CD4-positive, alpha-beta T cell treated with Interleukin-6 for 4 hours (primary cell): ENCODE results near the gene PUS7.
"Not testable (repeated sequence)": the region's sequence is repeated elsewhere in the genome, so short reads cannot be mapped to it uniquely, and the experiment has no call there.

ENCODE experiments used
- DNase-seq: peaks from one replicate; pipeline ENCODE4 v3.0.0-alpha.2; 2020; ENCODE audit warnings: mixed read lengths

PUS7 gene

DNA sequence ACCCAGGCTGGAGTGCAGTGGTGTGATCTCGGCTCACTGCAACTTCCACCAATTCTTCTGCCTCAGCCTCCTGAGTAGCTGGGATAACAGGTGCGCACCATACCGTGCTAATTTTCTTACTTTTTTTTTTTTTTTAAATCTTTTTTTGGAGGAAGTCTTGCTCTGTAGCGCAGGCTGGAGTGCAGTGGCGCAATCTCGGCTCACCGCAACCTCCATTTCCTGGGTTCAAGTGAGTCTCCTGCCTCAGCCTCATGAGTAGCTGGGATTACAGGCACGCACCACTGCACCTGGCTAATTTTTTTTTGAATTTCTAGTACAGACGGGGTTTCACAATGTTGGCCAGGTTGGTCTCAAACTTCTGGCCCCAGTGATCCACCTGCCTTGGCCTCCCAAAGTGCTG, 79.9 kb downstream of the PUS7 start:
- DNase-seq: not testable (repeated sequence)

DNA sequence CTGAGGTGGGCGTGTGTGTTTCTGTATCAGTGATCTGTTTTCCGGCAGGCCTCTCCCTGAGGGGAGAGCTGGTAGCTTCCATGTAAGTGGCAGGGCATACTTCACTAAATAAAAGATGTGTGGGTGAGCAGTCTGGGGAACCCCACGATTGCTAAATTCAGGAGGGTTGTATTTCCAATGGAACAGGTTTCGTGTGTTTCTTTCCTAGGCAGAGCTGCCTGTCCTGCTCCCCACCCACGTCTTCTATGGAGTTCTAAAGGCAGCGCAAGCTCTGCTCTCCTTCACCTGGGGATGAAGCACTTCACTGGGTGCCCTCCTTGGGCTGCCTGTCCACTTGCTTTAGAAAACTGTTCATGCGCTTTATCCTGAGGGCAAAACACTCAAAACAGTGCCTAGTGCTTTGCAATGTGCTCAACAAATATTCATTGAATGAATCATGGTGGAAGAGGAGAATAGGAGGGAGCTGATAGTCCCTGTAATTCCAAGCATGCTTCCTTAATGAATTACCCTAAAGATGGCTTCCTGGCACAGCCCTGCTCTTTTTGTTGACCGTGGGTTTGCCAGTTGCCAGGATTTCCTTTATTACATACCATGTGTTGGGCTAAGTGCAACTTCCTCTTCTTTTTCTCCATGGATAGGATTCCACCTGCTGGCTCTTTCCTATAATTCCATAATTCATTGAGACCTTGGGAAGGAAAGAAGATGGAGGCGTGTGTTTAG, 82.7 kb downstream of the PUS7 start:
- no peak for DNase-seq

DNA sequence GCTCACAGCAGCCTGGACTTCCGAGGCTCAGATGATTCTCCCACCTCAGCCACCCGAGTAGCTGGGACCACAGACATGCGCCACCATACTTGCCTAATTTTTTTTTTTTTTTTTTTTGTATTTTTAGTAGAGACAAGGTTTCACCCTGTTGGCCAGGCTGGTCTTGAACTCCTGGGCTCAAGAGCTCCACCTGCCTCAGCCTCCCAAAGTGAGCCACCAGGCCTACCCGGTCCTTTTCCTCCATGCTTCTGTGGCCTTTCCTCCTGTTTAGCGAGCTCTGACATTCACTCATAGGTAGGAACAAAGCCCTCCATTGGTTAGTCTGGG, 83.3 kb downstream of the PUS7 start:
- no peak for DNase-seq

DNA sequence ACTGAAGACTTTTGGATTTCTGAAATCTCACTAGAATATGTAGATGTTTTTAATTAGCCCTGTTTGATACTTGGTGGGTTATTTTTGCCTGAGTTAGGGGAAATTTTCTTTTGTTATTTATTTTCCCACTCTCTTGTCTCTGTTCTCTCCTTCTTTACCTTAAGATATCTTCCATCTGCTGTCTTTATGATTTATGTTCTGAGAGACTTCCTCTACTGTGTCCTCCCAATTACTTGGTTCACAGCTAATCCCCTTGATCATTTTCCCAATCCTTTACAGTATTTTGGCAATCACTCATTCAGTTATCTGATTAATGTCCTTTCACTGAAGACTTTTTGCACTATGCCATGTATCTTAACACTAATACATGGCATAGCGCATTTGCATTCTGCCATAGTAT, 83.8 kb downstream of the PUS7 start:
- DNase-seq: no peak

DNA sequence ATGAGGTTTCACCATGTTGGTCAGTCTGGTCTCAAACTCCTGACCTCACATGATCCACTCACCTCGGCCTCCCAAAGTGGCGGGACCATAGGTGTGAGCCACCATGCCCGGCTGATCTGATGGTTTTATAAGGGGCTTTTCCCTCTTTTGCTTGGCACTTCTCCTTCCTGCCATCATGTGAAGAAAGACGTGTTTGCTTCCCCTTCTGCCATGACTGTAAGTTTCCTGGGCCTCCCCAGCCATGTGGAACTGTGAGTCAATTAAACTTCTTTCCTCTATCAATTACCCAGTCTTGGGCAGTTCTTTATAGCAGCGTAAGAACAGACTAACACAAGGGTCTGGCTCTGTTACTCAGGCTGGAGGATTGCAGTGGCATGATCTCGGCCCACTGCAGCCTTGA, 84.7 kb downstream of the PUS7 start:
- DNase-seq: not testable (repeated sequence)

DNA sequence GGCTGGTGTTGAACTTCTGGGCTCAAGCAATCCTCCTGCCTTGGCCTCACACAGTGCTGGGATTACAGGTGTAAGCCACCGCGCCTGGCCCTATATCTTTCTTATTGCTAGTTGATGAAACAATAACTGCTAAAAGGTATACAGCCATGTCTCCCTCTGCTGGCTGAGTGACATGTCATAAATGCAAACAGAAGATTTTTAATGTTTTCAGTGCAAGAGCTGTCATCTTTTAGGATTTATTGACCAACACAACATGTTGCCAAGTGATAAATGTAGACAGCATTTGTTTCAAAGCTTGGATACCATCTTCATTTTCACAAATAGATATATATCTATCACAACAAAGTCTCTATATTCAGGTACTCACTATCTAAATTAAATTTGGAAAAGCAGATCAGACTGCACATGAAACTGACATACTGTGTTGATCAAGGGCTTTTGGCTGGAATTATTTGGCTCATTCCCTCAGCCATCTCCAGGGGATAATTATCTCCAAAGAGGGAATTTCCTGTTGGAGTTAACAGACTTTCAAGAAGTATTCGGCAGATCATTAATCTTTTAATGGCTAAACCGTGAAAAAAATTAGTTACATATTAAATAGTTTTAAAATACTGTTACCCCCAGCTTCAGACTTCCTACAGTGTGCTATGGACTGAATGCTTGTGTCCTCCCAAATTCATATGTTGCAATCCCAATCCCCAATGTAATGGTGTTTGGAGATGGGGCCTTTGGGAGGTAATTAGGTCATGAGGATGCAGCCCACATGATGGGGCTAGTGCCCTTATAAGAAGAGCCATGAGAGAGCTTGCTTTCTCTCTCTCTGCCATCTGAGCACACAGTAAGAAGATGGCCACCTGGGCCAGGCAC, 92.1 kb downstream of the PUS7 start:
- peak; percentile 67 for DNase-seq

DNA sequence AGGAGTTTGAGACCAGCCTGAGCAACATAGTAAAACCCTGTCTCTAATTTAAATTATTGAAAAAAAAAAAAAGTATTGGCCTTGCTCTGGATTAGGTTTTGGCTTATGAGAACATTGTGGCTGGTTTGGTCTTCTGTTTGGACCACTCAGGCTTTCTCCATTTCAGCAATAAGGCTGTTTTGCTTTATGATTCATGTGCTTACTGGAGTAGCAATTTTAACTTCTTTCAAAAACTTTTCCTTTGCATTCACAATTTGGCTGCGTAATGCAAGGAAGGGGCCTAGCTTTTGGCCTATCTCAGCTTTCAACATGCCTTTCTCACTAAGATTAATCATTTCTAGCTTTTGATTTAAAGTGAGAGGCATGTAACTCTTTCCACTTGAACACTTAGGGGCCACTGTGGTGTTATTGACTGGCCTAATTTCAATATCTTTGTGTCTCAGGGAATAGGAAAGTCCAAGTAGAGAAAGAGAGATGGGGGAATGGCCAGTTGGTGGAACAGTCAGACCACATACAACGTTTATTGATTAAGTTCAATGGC, 95.4 kb downstream of the PUS7 start:
- DNase-seq: no peak

DNA sequence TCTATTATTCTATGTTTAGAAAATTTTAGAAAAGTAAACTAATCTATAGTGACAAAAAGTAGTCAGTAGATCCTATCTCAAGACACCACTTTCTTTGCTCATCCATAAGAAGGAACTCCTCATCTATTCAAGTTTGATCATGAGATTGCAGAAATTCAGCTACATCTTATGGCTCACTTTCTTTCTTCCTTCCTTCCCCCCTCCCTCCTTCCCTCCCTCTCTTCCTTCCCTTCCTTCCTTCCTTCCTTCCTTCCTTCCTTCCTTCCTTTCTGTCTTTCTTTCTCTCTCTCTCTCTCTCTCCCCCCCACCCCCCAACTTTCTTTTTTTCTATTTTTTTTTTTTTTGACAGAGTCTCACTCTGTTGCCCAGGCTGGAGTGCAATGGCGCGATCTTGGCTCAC, 98.1 kb downstream of the PUS7 start:
- no peak for DNase-seq

DNA sequence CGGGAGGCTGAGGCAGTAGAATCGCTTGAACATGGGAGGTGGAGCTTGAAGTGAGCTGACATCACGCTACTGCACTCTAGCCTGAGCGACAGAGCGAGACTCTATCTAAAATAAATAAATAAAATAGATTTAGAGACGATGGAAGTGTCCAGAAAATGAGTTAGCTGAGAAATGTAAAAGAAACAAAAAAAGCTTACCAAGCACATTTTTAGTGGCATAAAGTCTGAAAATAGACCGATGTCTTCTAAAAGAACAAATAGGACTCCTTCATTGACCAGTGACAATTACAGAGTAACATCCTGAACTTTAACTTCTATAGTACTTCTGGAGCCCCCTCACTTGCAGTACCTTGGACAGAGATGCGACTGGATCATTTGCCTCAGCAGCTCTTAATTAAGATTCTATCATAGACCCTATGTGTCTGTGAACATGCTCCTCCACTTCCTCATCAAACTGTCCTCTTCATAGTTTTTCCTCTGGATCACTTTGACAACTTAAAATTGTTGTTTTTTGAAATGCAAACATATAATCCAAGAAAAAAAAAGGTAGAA, 108.1 kb downstream of the PUS7 start:
- no peak for DNase-seq

DNA sequence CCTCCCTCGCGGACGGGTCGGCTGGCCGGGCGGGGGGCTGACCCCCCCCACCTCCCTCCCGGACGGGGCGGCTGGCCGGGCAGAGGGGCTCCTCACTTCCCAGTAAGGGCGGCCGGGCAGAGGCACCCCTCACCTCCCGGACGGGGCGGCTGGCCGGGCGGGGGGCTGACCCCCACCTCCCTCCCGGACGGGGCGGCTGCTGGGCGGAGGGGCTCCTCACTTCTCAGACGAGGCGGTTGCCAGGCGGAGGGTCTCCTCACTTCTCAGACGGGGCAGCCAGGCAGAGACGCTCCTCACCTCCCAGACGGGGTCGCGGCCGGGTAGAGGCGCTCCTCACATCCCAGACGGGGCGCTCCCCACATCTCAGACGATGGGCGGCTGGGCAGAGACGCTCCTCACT, 111.3 kb downstream of the PUS7 start:
- DNase-seq: not testable (repeated sequence)

DNA sequence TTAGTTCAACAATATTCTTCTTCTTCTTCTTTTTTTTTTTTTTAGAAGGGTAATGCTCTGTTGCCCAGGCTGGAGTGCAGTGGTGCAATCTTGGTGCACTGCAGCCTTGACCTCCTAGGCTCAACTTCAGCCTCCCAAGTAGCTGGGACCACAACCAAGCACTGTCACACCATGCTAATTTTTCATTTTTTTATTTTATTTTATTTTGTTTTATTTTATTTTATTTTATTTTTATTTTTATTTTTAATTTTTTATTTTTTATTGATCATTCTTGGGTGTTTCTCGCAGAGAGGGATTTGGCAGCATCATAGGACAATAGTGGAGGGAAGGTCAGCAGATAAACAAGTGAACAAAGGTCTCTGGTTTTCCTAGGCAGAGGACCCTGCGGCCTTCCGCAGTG, 112.3 kb downstream of the PUS7 start:
- DNase-seq: not testable (repeated sequence)

DNA sequence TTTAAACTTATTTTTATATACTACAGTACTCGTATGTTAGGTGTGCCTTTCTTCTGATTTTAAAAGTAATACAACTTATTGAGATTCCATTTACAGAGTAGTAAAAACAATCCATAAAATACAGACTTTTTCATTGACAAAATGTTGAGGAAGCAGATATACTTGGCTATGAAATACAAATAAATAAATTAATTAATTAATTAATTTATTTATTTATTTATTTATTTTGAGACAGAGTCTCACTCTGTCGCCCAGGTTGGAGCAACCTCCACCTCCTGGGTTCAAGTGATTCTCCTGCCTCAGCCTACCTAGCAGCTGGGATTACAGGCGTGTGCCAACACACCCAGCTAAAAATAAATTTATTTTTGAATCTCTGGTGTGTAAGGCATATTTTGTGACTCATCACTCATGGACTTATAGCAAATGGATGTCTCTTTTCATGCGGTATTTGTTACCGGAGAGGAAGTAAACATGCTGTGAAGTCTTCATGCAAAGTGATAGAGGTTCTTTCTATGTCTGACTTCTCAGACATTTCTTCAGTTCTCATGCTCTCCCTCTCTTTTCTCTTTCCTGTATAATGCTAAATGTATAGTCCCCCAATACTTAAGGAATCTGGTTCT, 113.2 kb downstream of the PUS7 start:
- DNase-seq: no peak
